Mesenchymal stem cell (in vitro differentiated cells and primary cell): ENCODE results near the gene ZNF133.
"Not testable (repeated sequence)": the region's sequence is repeated elsewhere in the genome, so short reads cannot be mapped to it uniquely, and the experiment has no call there.

Source experiments
- DNase-seq: peaks from one replicate; pipeline ENCODE4 v3.0.0-alpha.2; 2013
- H2AFZ ChIP-seq: one replicate; pipeline ENCODE4 v1.6.1; 2013; ENCODE audit warnings: low read depth, mild to moderate bottlenecking, control low read depth, inconsistent platforms, low read length, moderate library complexity
- H2AK5ac ChIP-seq: 2 replicates; pipeline ENCODE4 v1.6.1; 2013; ENCODE audit warnings: low read length, moderate library complexity, mild to moderate bottlenecking, inconsistent platforms; ENCODE audit not compliant: severe bottlenecking
- H2BK120ac ChIP-seq: one replicate; pipeline ENCODE4 v1.6.1; 2013; ENCODE audit warnings: low read depth, mild to moderate bottlenecking, inconsistent platforms, low read length, moderate library complexity
- H2BK12ac ChIP-seq, 2 experiments: one replicate each; pipeline ENCODE4 v1.6.1; 2013; ENCODE audit warnings: inconsistent platforms in 2 of 2, low read length in 2 of 2, mild to moderate bottlenecking in 2 of 2, moderate library complexity in 2 of 2, control low read depth in 1 of 2
- H2BK15ac ChIP-seq: one replicate; pipeline ENCODE4 v1.6.1; 2013; ENCODE audit warnings: mild to moderate bottlenecking, low read depth, inconsistent platforms; ENCODE audit not compliant: poor library complexity, severe bottlenecking
- H2BK5ac ChIP-seq: 2 replicates; pipeline ENCODE4 v1.6.1; 2013; ENCODE audit warnings: low read depth, mild to moderate bottlenecking, low read length, control low read depth, inconsistent platforms; ENCODE audit not compliant: poor library complexity, severe bottlenecking
- H3K14ac ChIP-seq, 2 experiments: one replicate each; pipeline ENCODE4 v1.6.1; 2013; ENCODE audit warnings: inconsistent platforms in 2 of 2, low read length in 2 of 2, control low read depth in 1 of 2, mild to moderate bottlenecking in 1 of 2, moderate library complexity in 1 of 2
- H3K18ac ChIP-seq, 2 experiments: one replicate each; pipeline ENCODE4 v1.6.1; 2013; ENCODE audit warnings: inconsistent platforms in 2 of 2, low read length in 2 of 2, control low read depth in 1 of 2, low read depth in 1 of 2, mild to moderate bottlenecking in 1 of 2
- H3K23ac ChIP-seq, 2 experiments: one replicate each; pipeline ENCODE4 v1.6.1; 2013; ENCODE audit warnings: inconsistent platforms in 2 of 2, low read length in 2 of 2, mild to moderate bottlenecking in 2 of 2, moderate library complexity in 2 of 2, control low read depth in 1 of 2
- H3K27ac ChIP-seq: 2 replicates; pipeline ENCODE4 v1.5.1; 2013; ENCODE audit warnings: mild to moderate bottlenecking, moderate library complexity, low read length, control low read depth, inconsistent platforms; ENCODE audit not compliant: poor library complexity, severe bottlenecking
- H3K27me3 ChIP-seq, 2 experiments: 2 replicates each; pipeline versions ENCODE4 v1.6.1 to v1.7.0; 2013; ENCODE audit warnings: low read length in 2 of 2, mild to moderate bottlenecking in 2 of 2, moderate library complexity in 2 of 2, control low read depth in 1 of 2, inconsistent platforms in 1 of 2; ENCODE audit not compliant: control insufficient read depth in 1 of 2, insufficient read depth in 1 of 2
- H3K36me3 ChIP-seq, 2 experiments: 2 replicates each; pipeline versions ENCODE4 v1.6.1 to v1.7.0; 2013; ENCODE audit warnings: low read length in 2 of 2, control low read depth in 1 of 2, inconsistent platforms in 1 of 2, low read depth in 1 of 2, mild to moderate bottlenecking in 1 of 2; ENCODE audit not compliant: insufficient read depth in 2 of 2, control insufficient read depth in 1 of 2
- H3K4ac ChIP-seq, 2 experiments: one replicate each; pipeline ENCODE4 v1.6.1; 2013; ENCODE audit warnings: inconsistent platforms in 2 of 2, low read length in 2 of 2, mild to moderate bottlenecking in 2 of 2, moderate library complexity in 2 of 2, control low read depth in 1 of 2, low read depth in 1 of 2
- H3K4me1 ChIP-seq: 2 replicates; pipeline ENCODE4 v1.6.1; 2013; ENCODE audit warnings: low read depth, low read length, control low read depth; ENCODE audit not compliant: control insufficient read depth, insufficient read depth
- H3K4me2 ChIP-seq: 2 replicates; pipeline ENCODE4 v1.6.1; 2013; ENCODE audit warnings: low read length, mild to moderate bottlenecking, inconsistent platforms; ENCODE audit not compliant: poor library complexity, severe bottlenecking
- H3K4me3 ChIP-seq, 2 experiments: 2 replicates each; pipeline versions ENCODE4 v1.5.1 to v1.7.0; 2013; ENCODE audit warnings: low read length in 2 of 2, mild to moderate bottlenecking in 2 of 2, control low read depth in 1 of 2, low read depth in 1 of 2; ENCODE audit not compliant: insufficient read depth in 1 of 2
- H3K79me1 ChIP-seq: replicated peaks from 2 replicates; pipeline ENCODE4 v1.6.1; 2013; ENCODE audit warnings: mild to moderate bottlenecking, control low read depth, low read length, inconsistent platforms; ENCODE audit not compliant: poor library complexity, severe bottlenecking
- H3K9ac ChIP-seq: 2 replicates; pipeline ENCODE4 v1.7.0; 2013; ENCODE audit warnings: mild to moderate bottlenecking, low read length, moderate library complexity
- H3K9me3 ChIP-seq: 2 replicates; pipeline ENCODE4 v1.7.0; 2013; ENCODE audit warnings: mild to moderate bottlenecking, low read length; ENCODE audit not compliant: control insufficient read depth
- H4K8ac ChIP-seq: one replicate; pipeline ENCODE4 v1.6.1; 2013; ENCODE audit warnings: inconsistent platforms, mild to moderate bottlenecking, low read length, moderate library complexity
- H4K91ac ChIP-seq: one replicate; pipeline ENCODE4 v1.6.1; 2013; ENCODE audit warnings: mild to moderate bottlenecking, low read length, inconsistent platforms
- WGBS: methylation state at CpG from one replicate; pipeline ENCODE4 v1.1.7; 2013; ENCODE audit warnings: mixed read lengths; 5-methylcytosine and 5-hydroxymethylcytosine counted together

Gene ZNF133

GRCh38 chr20:18272451-18272850 is 15.9 kb upstream of the ZNF133 start:
- 77% methylated on average over 6 of the region's 6 CpGs for WGBS
- Histone ChIP-seq H3K4me2 (no peak overlapping the region), H4K91ac (no peak overlapping the region)

GRCh38 chr20:18273738-18274137 is 14.6 kb upstream of the ZNF133 start:
- H3K4me3 ChIP-seq: no peak overlapping the region
- H3K18ac ChIP-seq: no peak overlapping the region
- H2BK12ac ChIP-seq: no peak overlapping the region
- H2BK15ac ChIP-seq: no peak overlapping the region
- no peak overlapping the region for H2BK120ac ChIP-seq
- H3K14ac ChIP-seq: no peak overlapping the region
- no peak overlapping the region for H2AFZ ChIP-seq
- no peak overlapping the region for H3K9ac ChIP-seq
- DNase-seq: no peak
- no peak overlapping the region for H3K4ac ChIP-seq
- H2AK5ac ChIP-seq: no peak overlapping the region
- H2BK5ac ChIP-seq: no peak overlapping the region
- no peak overlapping the region for H3K23ac ChIP-seq
- no peak overlapping the region for H4K91ac ChIP-seq
- H3K27me3 ChIP-seq: peaks cover 41 to 44% of the 10 kb centered on the region in 2 experiments
- no peak overlapping the region for H4K8ac ChIP-seq
- no peaks in the 10 kb centered on the region for H3K79me1 ChIP-seq
- no peaks in the 10 kb centered on the region for H3K9me3 ChIP-seq
- H3K4me2 ChIP-seq: no peak overlapping the region
- H3K36me3 ChIP-seq: no peaks in the 10 kb centered on the region
- H3K4me1 ChIP-seq: no peaks in the 10 kb centered on the region
- H3K27ac ChIP-seq: no peak overlapping the region

More at GRCh38 chr20:18272451-18272850, 15.9 kb upstream of the ZNF133 start:
- Histone ChIP-seq H2AK5ac (no peak overlapping the region), H2AFZ (no peak overlapping the region), H3K18ac (no peak overlapping the region), H3K4me1 (no peaks in the 10 kb centered on the region), H3K14ac (no peak overlapping the region), H3K4me3 (no peak overlapping the region), H3K79me1 (no peaks in the 10 kb centered on the region), H4K8ac (no peak overlapping the region), H3K9ac (no peak overlapping the region), H2BK5ac (no peak overlapping the region), H2BK120ac (no peak overlapping the region), H3K36me3 (no peaks in the 10 kb centered on the region), H2BK15ac (no peak overlapping the region), H3K23ac (no peak overlapping the region), H3K4ac (no peak overlapping the region), H2BK12ac (no peak overlapping the region), H3K9me3 (no peaks in the 10 kb centered on the region), H3K27ac (no peak overlapping the region), H3K27me3 (peaks cover 54 to 57% of the 10 kb centered on the region in 2 experiments)
- DNase-seq: peak; percentile 20

GRCh38 chr20:18275960-18276359 is 12.4 kb upstream of the ZNF133 start:
- H3K18ac ChIP-seq, H3K4ac ChIP-seq, H3K9ac ChIP-seq, H2BK15ac ChIP-seq, H3K36me3 ChIP-seq, H3K4me1 ChIP-seq, H4K8ac ChIP-seq, H4K91ac ChIP-seq, H2AFZ ChIP-seq, H3K4me3 ChIP-seq, H3K9me3 ChIP-seq, DNase-seq, H2AK5ac ChIP-seq, H3K14ac ChIP-seq, H3K23ac ChIP-seq, H3K79me1 ChIP-seq, H3K27ac ChIP-seq, H2BK12ac ChIP-seq, H2BK120ac ChIP-seq, H3K4me2 ChIP-seq, H2BK5ac ChIP-seq: not testable (repeated sequence)
- peaks cover 30 to 40% of the 10 kb centered on the region in 2 experiments for H3K27me3 ChIP-seq
- WGBS: 97% methylated on average over 6 of the region's 7 CpGs

- H4K91ac ChIP-seq: no peak overlapping the region
- no peak overlapping the region for H3K4ac ChIP-seq
- H3K9me3 ChIP-seq: no peaks in the 10 kb centered on the region
- H2BK15ac ChIP-seq: no peak overlapping the region
- WGBS: 21% methylated on average over 12 of the region's 12 CpGs
- peaks cover 30 to 39% of the 10 kb centered on the region in 2 experiments for H3K27me3 ChIP-seq
- DNase-seq: peak; percentile 74
- no peak overlapping the region for H2BK12ac ChIP-seq
- no peak overlapping the region for H3K14ac ChIP-seq
- no peaks in the 10 kb centered on the region for H3K36me3 ChIP-seq
- no peak overlapping the region for H3K4me2 ChIP-seq
- H2BK5ac ChIP-seq: no peak overlapping the region
- H4K8ac ChIP-seq: no peak overlapping the region
- no peak overlapping the region for H2BK120ac ChIP-seq
- H3K4me1 ChIP-seq: no peaks in the 10 kb centered on the region
- H3K9ac ChIP-seq: peak overlapping the region; percentile 63
- H2AK5ac ChIP-seq: no peak overlapping the region
- H3K18ac ChIP-seq: no peak overlapping the region
- H3K23ac ChIP-seq: no peak overlapping the region
- H2AFZ ChIP-seq: peak overlapping the region; percentile 58
- no peaks in the 10 kb centered on the region for H3K79me1 ChIP-seq
- no peak overlapping the region for H3K4me3 ChIP-seq
- H3K27ac ChIP-seq: no peak overlapping the region
These were observed 11.5 kb upstream of the ZNF133 start for GRCh38 chr20:18276821-18277220.
